CD14-positive monocyte (primary cell): ENCODE data around the gene STK32C. TPM values are rescaled to one million over a fixed set of nuclear protein-coding genes. Genes with fewer than 3 reads are reported as not detected.

Experiments used
- DNase-seq, 3 donors: peaks; one replicate each; pipeline ENCODE4 v3.0.0-alpha.2; 2011 to 2022
- H2AFZ ChIP-seq: 2 replicates; pipeline ENCODE4 v1.6.0; 2012; ENCODE audit warnings: mild to moderate bottlenecking, low read depth, low read length, inconsistent platforms; ENCODE audit not compliant: insufficient read depth, poor library complexity, severe bottlenecking
- H3K27ac ChIP-seq, 2 donors: 1 replicate in 1 of 2; 2 replicates in 1 of 2; pipeline ENCODE4 v1.5.1; 2012 to 2013; ENCODE audit warnings: low read length in 2 of 2, control low read depth in 1 of 2, inconsistent platforms in 1 of 2, low read depth in 1 of 2, mild to moderate bottlenecking in 1 of 2
- H3K27me3 ChIP-seq, 2 donors: one replicate each; pipeline versions ENCODE4 v1.6.0 to v1.6.1; 2011 to 2013; ENCODE audit warnings: low read length in 2 of 2; ENCODE audit not compliant: control insufficient read depth in 2 of 2, insufficient read depth in 2 of 2
- H3K36me3 ChIP-seq, 2 donors: replicated peaks in 1 of 2; 1 replicate in 1 of 2; 2 replicates in 1 of 2; pipeline versions ENCODE4 v1.5.1 to v1.6.1; 2012 to 2013; ENCODE audit warnings: low read length in 2 of 2, control low read depth in 1 of 2, inconsistent platforms in 1 of 2, mild to moderate bottlenecking in 1 of 2; ENCODE audit not compliant: insufficient read depth in 2 of 2, control insufficient read depth in 1 of 2
- H3K4me1 ChIP-seq, 2 donors: 1 replicate in 1 of 2; 2 replicates in 1 of 2; pipeline versions ENCODE4 v1.5.1 to v1.6.1; 2012 to 2013; ENCODE audit warnings: low read length in 2 of 2, control low read depth in 1 of 2, inconsistent platforms in 1 of 2, mild to moderate bottlenecking in 1 of 2, moderate library complexity in 1 of 2; ENCODE audit not compliant: insufficient read depth in 2 of 2, control insufficient read depth in 1 of 2
- H3K4me2 ChIP-seq: replicated peaks from 2 replicates; pipeline ENCODE3; 2012; ENCODE audit warnings: low read length, moderate library complexity, mild to moderate bottlenecking; ENCODE audit not compliant: poor library complexity, severe bottlenecking; ENCODE audit errors: extremely low read depth
- H3K4me3 ChIP-seq, 3 experiments: fragments of 200-600 bp in 1 of 3; sonication (generic) in 1 of 3; replicated peaks in 1 of 3; 1 replicate in 2 of 3; 2 replicates in 1 of 3; pipeline ENCODE4 v1.5.1; 2011 to 2013; ENCODE audit warnings: low read length in 3 of 3, mild to moderate bottlenecking in 3 of 3, control low read depth in 2 of 3, low read depth in 2 of 3, inconsistent platforms in 1 of 3, moderate library complexity in 1 of 3
- H3K79me2 ChIP-seq: 2 replicates; pipeline ENCODE4 v1.6.0; 2012; ENCODE audit warnings: mild to moderate bottlenecking, control low read depth, inconsistent platforms, low read length, moderate library complexity; ENCODE audit not compliant: insufficient read depth
- H3K9ac ChIP-seq: 2 replicates; pipeline ENCODE4 v1.6.0; 2017; ENCODE audit warnings: low read length, mild to moderate bottlenecking; ENCODE audit not compliant: insufficient read depth, poor library complexity, severe bottlenecking
- H3K9me3 ChIP-seq, 2 donors: replicated peaks in 1 of 2; 1 replicate in 1 of 2; 2 replicates in 1 of 2; pipeline versions ENCODE4 v1.5.1 to v1.6.1; 2012 to 2013; ENCODE audit warnings: low read length in 2 of 2, control low read depth in 1 of 2; ENCODE audit not compliant: control insufficient read depth in 1 of 2, insufficient read depth in 1 of 2
- H4K20me1 ChIP-seq: 2 replicates; pipeline ENCODE4 v1.6.0; 2012; ENCODE audit warnings: mild to moderate bottlenecking, low read length, control low read depth, moderate library complexity; ENCODE audit not compliant: insufficient read depth
- H3K27ac Mint-ChIP-seq, 7 donors: one replicate each; pipeline ENCODE4 v1.8.0; 2020; ENCODE audit warnings: mild to moderate bottlenecking in 7 of 7, mixed read lengths in 7 of 7, moderate library complexity in 6 of 7, inconsistent platforms in 2 of 7
- H3K27me3 Mint-ChIP-seq, 3 donors: one replicate each; pipeline ENCODE4 v1.8.0; 2021 to 2022; ENCODE audit warnings: low read depth in 3 of 3, mild to moderate bottlenecking in 3 of 3, mixed read lengths in 3 of 3, moderate library complexity in 3 of 3, inconsistent platforms in 1 of 3
- H3K36me3 Mint-ChIP-seq, 2 donors: one replicate each; pipeline ENCODE4 v1.8.0; 2020; ENCODE audit warnings: mixed read lengths in 2 of 2, inconsistent platforms in 1 of 2, mild to moderate bottlenecking in 1 of 2
- H3K4me1 Mint-ChIP-seq: one replicate; pipeline ENCODE4 v1.8.0; 2020; ENCODE audit warnings: mild to moderate bottlenecking, mixed read lengths
- H3K4me3 Mint-ChIP-seq, 2 donors: one replicate each; pipeline ENCODE4 v1.8.0; 2020; ENCODE audit warnings: mild to moderate bottlenecking in 2 of 2, mixed read lengths in 2 of 2, moderate library complexity in 1 of 2
- H3K9me3 Mint-ChIP-seq, 7 donors: one replicate each; pipeline ENCODE4 v1.8.0; 2020 to 2022; ENCODE audit warnings: mixed read lengths in 7 of 7, mild to moderate bottlenecking in 6 of 7, moderate library complexity in 6 of 7, inconsistent platforms in 2 of 7
- WGBS: methylation state at CpG from one replicate; pipeline ENCODE4 v1.1.5; 2013; ENCODE audit warnings: missing lambda C conversion rate; ENCODE audit not compliant: insufficient coverage; 5-methylcytosine and 5-hydroxymethylcytosine counted together
- intact Hi-C, 2 donors: fragments of 100-400 bp; cut with micrococcal nuclease; formaldehyde crosslinking; loops; one replicate each; pipeline versions ENCODE4 v1.15.0 to v1.15.1; 2023
- polyA plus RNA-seq, 3 donors: library from polyadenylated mRNA; depleted of rRNA in 1 of 3; unstranded in 2 of 3; stranded (reverse) in 1 of 3; fragments of 300-500 nt in 2 of 3; fragments of >200 nt in 1 of 3; fragmentation: Illumina TruSeq in 2 of 3; gene quantifications; 1 replicate in 2 of 3; 2 replicates in 1 of 3; pipeline ENCODE4 v1.2.3, GENCODE V29; 2012 to 2021
- TF ChIP-seq, protein P1 (sequence below): fragments of 200-600 bp; IDR thresholded peaks from one replicate; pipeline ENCODE4 v1.8.0; 2022; ENCODE audit warnings: antibody characterized with exemption, mild to moderate bottlenecking

The STK32C gene
- polyA plus RNA-seq, 3 donors: 13.6 to 22.8 (median 18.4) TPM

- H4K20me1 ChIP-seq: peaks cover 55% of the 10 kb centered on the region
- no peaks in the 10 kb centered on the region for H3K27me3 ChIP-seq
- no peaks in the 10 kb centered on the region for H3K4me1 ChIP-seq
- H3K36me3 Mint-ChIP-seq: peaks cover 2 to 4% of the 10 kb centered on the region in 2 donors
- intact Hi-C loops: no loop called here
- 93% methylated on average over 9 of the region's 9 CpGs for WGBS
- H3K9me3 ChIP-seq: no peaks in the 10 kb centered on the region
- H3K27ac Mint-ChIP-seq: peak overlapping the region in 1 of 7 donors; percentile 50
- no peak overlapping the region for H2AFZ ChIP-seq
- no peak overlapping the region for H3K4me2 ChIP-seq
- peaks cover 3% of the 10 kb centered on the region for H3K4me1 Mint-ChIP-seq
- H3K27ac ChIP-seq: no peak overlapping the region
- no peak overlapping the region for H3K4me3 ChIP-seq
- peaks cover 6 to 8% (median 8%) of the 10 kb centered on the region in 3 donors for H3K27me3 Mint-ChIP-seq
- TF ChIP-seq, protein P1, sequence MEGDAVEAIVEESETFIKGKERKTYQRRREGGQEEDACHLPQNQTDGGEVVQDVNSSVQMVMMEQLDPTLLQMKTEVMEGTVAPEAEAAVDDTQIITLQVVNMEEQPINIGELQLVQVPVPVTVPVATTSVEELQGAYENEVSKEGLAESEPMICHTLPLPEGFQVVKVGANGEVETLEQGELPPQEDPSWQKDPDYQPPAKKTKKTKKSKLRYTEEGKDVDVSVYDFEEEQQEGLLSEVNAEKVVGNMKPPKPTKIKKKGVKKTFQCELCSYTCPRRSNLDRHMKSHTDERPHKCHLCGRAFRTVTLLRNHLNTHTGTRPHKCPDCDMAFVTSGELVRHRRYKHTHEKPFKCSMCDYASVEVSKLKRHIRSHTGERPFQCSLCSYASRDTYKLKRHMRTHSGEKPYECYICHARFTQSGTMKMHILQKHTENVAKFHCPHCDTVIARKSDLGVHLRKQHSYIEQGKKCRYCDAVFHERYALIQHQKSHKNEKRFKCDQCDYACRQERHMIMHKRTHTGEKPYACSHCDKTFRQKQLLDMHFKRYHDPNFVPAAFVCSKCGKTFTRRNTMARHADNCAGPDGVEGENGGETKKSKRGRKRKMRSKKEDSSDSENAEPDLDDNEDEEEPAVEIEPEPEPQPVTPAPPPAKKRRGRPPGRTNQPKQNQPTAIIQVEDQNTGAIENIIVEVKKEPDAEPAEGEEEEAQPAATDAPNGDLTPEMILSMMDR: no peak
- peaks cover 0 to 10% (median 3%) of the 10 kb centered on the region in 7 donors for H3K9me3 Mint-ChIP-seq
- H3K36me3 ChIP-seq: no peaks in the 10 kb centered on the region
- no peaks in the 10 kb centered on the region for H3K79me2 ChIP-seq
- DNase-seq: no peak
- H3K9ac ChIP-seq: no peak overlapping the region
- H3K4me3 Mint-ChIP-seq: no peak overlapping the region
Observed at GRCh38 chr10:132277311-132277741, 30.4 kb downstream of the STK32C start.

- H2AFZ ChIP-seq: no peak overlapping the region
- Mint-ChIP-seq H3K36me3 (peaks cover 2 to 4% of the 10 kb centered on the region in 2 donors), H3K4me3 (no peak overlapping the region), H3K27ac (no peak overlapping the region), H3K9me3 (peaks cover 0 to 10% (median 3%) of the 10 kb centered on the region in 7 donors), H3K27me3 (peaks cover 6 to 8% (median 7%) of the 10 kb centered on the region in 3 donors), H3K4me1 (peaks cover 3% of the 10 kb centered on the region)
- peaks cover 49% of the 10 kb centered on the region for H4K20me1 ChIP-seq
- WGBS: 90% methylated on average over 6 of the region's 7 CpGs
- TF ChIP-seq, protein P1: no peak
- H3K9me3 ChIP-seq: no peaks in the 10 kb centered on the region
- no peak overlapping the region for H3K4me2 ChIP-seq
- no peak overlapping the region for H3K9ac ChIP-seq
- H3K4me1 ChIP-seq: no peaks in the 10 kb centered on the region
- H3K36me3 ChIP-seq: no peaks in the 10 kb centered on the region
- DNase-seq: no peak
- intact Hi-C loops: no loop called here
- H3K4me3 ChIP-seq: no peak overlapping the region
- H3K27me3 ChIP-seq: no peaks in the 10 kb centered on the region
- H3K79me2 ChIP-seq: no peaks in the 10 kb centered on the region
- H3K27ac ChIP-seq: no peak overlapping the region
Observed at GRCh38 chr10:132276706-132277105, 31.0 kb downstream of the STK32C start.
